Aorta (tissue), 5 donors: ENCODE results near the gene HDAC10. TPM values are rescaled to one million over a fixed set of nuclear protein-coding genes. Genes with fewer than 3 reads are reported as not detected.

Source experiments
- ATAC-seq: fragments of 200-7000 bp; cut with Tn5 transposase; one replicate; pipeline ENCODE4 v1.9.1; 2022; ENCODE audit warnings: moderate library complexity; ENCODE audit not compliant: low FRiP score
- DNase-seq, 2 donors: peaks; one replicate each; pipeline ENCODE4 v3.0.0-alpha.2; 2020
- H3K27ac ChIP-seq, 2 donors: one replicate each; pipeline ENCODE4 v1.5.1; 2013; ENCODE audit warnings: low read length in 2 of 2, mild to moderate bottlenecking in 2 of 2, moderate library complexity in 2 of 2, control low read depth in 1 of 2, inconsistent platforms in 1 of 2, low read depth in 1 of 2
- H3K27me3 ChIP-seq, 2 donors: one replicate each; pipeline ENCODE4 v1.6.1; 2013; ENCODE audit warnings: control low read depth in 1 of 2, low read length in 1 of 2, mild to moderate bottlenecking in 1 of 2, moderate library complexity in 1 of 2; ENCODE audit not compliant: insufficient read depth in 2 of 2, control insufficient read depth in 1 of 2
- H3K36me3 ChIP-seq, 2 donors: one replicate each; pipeline ENCODE4 v1.6.1; 2013; ENCODE audit warnings: control low read depth in 1 of 2, low read length in 1 of 2, mild to moderate bottlenecking in 1 of 2; ENCODE audit not compliant: insufficient read depth in 2 of 2, control insufficient read depth in 1 of 2
- H3K4me1 ChIP-seq, 2 donors: one replicate each; pipeline ENCODE4 v1.6.1; 2013; ENCODE audit warnings: low read length in 2 of 2, control low read depth in 1 of 2, mild to moderate bottlenecking in 1 of 2, moderate library complexity in 1 of 2; ENCODE audit not compliant: insufficient read depth in 2 of 2, control insufficient read depth in 1 of 2
- H3K4me3 ChIP-seq, 2 donors: one replicate each; pipeline ENCODE4 v1.5.1; 2013; ENCODE audit warnings: low read length in 2 of 2, control low read depth in 1 of 2, mild to moderate bottlenecking in 1 of 2
- H3K9me3 ChIP-seq: one replicate; pipeline ENCODE4 v1.6.1; 2013; ENCODE audit warnings: mild to moderate bottlenecking, low read length; ENCODE audit not compliant: control insufficient read depth
- WGBS, 2 donors: extraction: QIAGEN DNeasy Blood & Tissue Kit; methylation state at CpG; one replicate each; pipeline ENCODE4 v1.1.7; 2013; 5-methylcytosine and 5-hydroxymethylcytosine counted together
- intact Hi-C, 2 donors: fragments of 100-400 bp; cut with DNase I; formaldehyde crosslinking; loops; one replicate each; pipeline versions ENCODE4 v1.14.2 to v1.15.0; 2022
- polyA plus RNA-seq, 2 donors: library from polyadenylated mRNA; stranded (reverse); fragments of 200-250 nt; gene quantifications; one replicate each; pipeline ENCODE4 v1.2.3, GENCODE V29; 2013
- total RNA-seq, 2 donors: library from RNA; stranded (reverse); fragmentation: NEBNext Ultra II Directional; extraction: Animal tissue kit (Norgen Biotek cat#: 25700); gene quantifications; one replicate each; pipeline ENCODE4 v1.2.1, GENCODE V29; 2021
- donor health status: healthy with polysubstance abuse.
- donor health status: Bipolar disorder and iron deficiency.
- donor health status: DM: no; HTN: no; CAD: no.
- donor health status: DM: no; HTN: no; CAD: no.
- donor health status: DM: yes; HTN: yes; CAD: no.

Gene HDAC10
- total and polyA plus RNA-seq, 4 donors, result 5.5 to 57.3 (median 33.8) TPM

DNA sequence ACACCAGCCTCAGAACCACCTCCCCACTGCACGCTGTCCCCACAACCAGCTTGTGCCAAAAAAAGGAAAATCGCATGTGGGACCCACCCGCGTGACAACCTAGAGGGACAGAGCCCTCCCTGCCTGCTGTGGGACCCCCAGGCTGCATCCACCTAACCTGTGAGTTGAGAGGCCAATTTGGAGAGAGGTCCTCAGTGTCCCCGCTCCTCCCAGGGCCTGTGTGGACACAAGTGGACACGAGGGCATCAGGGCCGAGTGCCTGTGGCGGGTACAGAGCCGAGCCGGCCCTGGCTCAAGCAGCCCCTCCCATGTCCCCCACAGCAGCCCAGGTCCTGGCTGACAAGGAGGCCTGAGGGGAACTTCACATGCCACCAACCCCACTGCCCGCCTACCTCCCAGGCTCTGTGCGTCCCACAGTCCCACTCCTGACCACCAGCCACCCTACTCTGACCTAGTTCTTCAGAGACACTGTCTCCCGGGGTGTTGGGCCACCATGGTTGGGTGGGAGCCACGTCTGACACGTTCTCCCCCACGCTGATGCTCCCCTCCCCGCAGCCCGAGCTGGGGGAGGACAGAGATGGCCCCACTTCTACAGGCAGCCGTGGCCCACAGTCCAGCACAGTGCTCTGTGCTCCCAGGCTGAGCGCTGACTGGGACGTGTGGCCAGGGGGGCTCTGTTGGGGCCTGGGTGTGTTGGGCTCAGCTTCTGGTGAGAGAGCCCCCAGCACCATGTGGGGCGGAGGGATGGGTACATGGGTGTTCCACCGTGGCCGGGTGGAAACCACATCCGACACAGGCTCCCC is 31.1 kb downstream of the HDAC10 start:
- Histone ChIP-seq H3K9me3 (no peaks in the 10 kb centered on the region), H3K27me3 (no peaks in the 10 kb centered on the region), H3K4me1 (no peaks in the 10 kb centered on the region), H3K36me3 (peaks cover 0 to 12% of the 10 kb centered on the region in 2 donors), H3K27ac (no peak overlapping the region), H3K4me3 (no peak overlapping the region)
- 82 to 87% methylated on average over 25 of the region's 25 CpGs for WGBS, 2 donors
- ATAC-seq (no peak), DNase-seq (peak in 1 of 2 donors; percentile 32)
- intact Hi-C loops, result no loop called here

GRCh38 chr22:50218996-50219727 is 31.9 kb downstream of the HDAC10 start:
- Histone ChIP-seq H3K36me3 (peaks cover 0 to 12% of the 10 kb centered on the region in 2 donors), H3K27ac (no peak overlapping the region), H3K9me3 (no peaks in the 10 kb centered on the region), H3K4me3 (no peak overlapping the region), H3K27me3 (no peaks in the 10 kb centered on the region), H3K4me1 (no peaks in the 10 kb centered on the region)
- intact Hi-C loops, result no loop called here
- peak in 1 of 2 donors; percentile 63 for DNase-seq
- WGBS, 2 donors, result 78 to 79% methylated on average over 42 of the region's 42 CpGs
- ATAC-seq, result peak; percentile 48

DNA sequence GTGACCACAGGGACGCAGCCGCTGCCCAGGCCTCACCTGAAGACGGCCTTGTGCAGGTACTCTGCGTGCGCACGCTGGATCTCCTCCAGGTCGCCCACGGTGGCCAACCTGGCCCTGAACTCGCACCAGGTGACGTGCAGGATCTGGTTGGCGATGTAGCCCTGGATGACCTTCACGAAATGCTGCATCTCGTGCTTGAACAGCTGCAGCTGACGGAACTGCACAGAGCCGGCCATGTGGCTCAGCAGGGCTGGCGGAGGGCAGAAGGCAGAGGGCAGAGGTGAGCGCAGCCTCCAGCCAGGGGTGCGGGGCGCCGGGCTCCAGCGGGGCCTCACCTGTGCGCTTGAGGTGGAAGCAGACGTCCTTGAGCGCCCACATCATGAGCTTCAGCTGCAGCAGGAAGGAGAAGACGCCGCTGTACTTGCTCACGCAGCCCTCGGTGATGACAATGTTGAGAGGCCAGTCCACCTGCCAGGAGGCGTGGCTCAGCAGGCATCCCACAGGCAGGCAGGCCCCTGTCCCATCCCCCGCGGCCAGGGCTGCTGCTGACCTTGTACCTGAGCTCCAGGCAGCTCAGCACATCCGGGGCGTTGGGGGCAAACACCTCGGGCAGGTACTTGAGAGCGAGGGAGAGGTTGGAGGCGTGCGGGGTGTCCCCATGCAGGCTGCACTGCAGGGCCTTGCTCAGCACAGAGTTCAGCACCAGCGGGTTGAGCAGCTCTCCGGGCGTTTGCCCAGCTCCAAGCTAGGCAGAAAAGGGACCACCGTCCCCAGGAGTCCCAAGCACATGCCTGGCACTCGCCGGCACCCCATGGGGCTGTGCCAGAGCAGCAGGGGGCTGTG is 32.7 kb downstream of the HDAC10 start:
- WGBS, 2 donors, result 85 to 87% methylated on average over 43 of the region's 43 CpGs
- no peak overlapping the region for H3K4me3 ChIP-seq
- no peaks in the 10 kb centered on the region for H3K9me3 ChIP-seq
- no peak for ATAC-seq
- no peaks in the 10 kb centered on the region for H3K4me1 ChIP-seq
- intact Hi-C loops, result no loop called here
- H3K27ac ChIP-seq, result no peak overlapping the region
- H3K27me3 ChIP-seq, result no peaks in the 10 kb centered on the region
- peaks cover 0 to 12% of the 10 kb centered on the region in 2 donors for H3K36me3 ChIP-seq
- DNase-seq, result peak in 1 of 2 donors; percentile 47

- Histone ChIP-seq H3K36me3 (peaks cover 0 to 12% of the 10 kb centered on the region in 2 donors), H3K27ac (no peak overlapping the region), H3K4me3 (no peak overlapping the region), H3K27me3 (no peaks in the 10 kb centered on the region), H3K9me3 (no peaks in the 10 kb centered on the region), H3K4me1 (no peaks in the 10 kb centered on the region)
- peak in 1 of 2 donors; percentile 40 for DNase-seq
- intact Hi-C loops, result no loop called here
- WGBS, 2 donors, result 81 to 87% methylated on average over 20 to 21 of the region's 21 CpGs
- ATAC-seq, result no peak
Measured at GRCh38 chr22:50217543-50218152, 33.4 kb downstream of the HDAC10 start.

GRCh38 chr22:50216684-50217520 is 34.2 kb downstream of the HDAC10 start:
- H3K4me3 ChIP-seq, result no peak overlapping the region
- ATAC-seq (no peak), DNase-seq (peak in 1 of 2 donors; percentile 33)
- H3K27ac ChIP-seq, result no peak overlapping the region
- H3K9me3 ChIP-seq, result no peaks in the 10 kb centered on the region
- H3K36me3 ChIP-seq, result peaks cover 0 to 16% of the 10 kb centered on the region in 2 donors
- intact Hi-C loops, result no loop called here
- no peaks in the 10 kb centered on the region for H3K27me3 ChIP-seq
- no peaks in the 10 kb centered on the region for H3K4me1 ChIP-seq
- 94% methylated on average over 51 to 57 of the region's 57 CpGs for WGBS, 2 donors

DNA sequence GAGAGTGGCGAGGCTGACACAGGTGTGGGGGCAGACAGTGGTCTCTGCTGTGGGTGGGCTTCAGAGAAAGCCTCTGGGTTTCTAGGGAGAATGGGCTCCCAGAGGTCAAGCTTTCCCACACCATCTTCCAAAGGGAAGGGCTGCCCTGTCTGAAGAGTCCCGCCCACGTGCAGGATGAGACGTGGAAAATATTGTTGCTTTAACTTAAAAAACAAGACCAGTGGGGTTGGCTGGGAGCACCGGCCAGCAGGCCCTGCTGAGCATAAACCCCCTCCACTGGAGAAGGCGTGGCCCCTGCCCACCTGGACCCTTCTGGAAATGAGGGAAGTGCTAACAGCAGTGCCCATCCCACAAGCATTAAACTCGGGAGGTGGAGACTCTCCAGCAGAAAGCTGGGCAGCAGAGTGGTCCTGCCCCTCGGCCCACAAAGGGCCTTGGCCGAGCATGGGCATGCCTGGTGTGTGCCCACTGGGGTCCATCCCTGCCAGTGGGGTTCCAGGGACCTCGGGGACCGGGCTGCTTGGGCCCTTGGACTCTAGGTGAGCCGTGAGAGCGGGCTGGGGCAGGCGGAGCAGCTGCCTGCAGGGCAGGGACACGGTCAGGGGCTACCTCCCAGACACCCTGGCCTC is 34.9 kb downstream of the HDAC10 start:
- peaks cover 0 to 16% of the 10 kb centered on the region in 2 donors for H3K36me3 ChIP-seq
- H3K9me3 ChIP-seq, result no peaks in the 10 kb centered on the region
- intact Hi-C loops, result no loop called here
- DNase-seq (peak in 1 of 2 donors; percentile 51), ATAC-seq (no peak)
- 83 to 85% methylated on average over 15 of the region's 15 CpGs for WGBS, 2 donors
- no peaks in the 10 kb centered on the region for H3K27me3 ChIP-seq
- no peak overlapping the region for H3K4me3 ChIP-seq
- no peaks in the 10 kb centered on the region for H3K4me1 ChIP-seq
- no peak overlapping the region for H3K27ac ChIP-seq

DNA sequence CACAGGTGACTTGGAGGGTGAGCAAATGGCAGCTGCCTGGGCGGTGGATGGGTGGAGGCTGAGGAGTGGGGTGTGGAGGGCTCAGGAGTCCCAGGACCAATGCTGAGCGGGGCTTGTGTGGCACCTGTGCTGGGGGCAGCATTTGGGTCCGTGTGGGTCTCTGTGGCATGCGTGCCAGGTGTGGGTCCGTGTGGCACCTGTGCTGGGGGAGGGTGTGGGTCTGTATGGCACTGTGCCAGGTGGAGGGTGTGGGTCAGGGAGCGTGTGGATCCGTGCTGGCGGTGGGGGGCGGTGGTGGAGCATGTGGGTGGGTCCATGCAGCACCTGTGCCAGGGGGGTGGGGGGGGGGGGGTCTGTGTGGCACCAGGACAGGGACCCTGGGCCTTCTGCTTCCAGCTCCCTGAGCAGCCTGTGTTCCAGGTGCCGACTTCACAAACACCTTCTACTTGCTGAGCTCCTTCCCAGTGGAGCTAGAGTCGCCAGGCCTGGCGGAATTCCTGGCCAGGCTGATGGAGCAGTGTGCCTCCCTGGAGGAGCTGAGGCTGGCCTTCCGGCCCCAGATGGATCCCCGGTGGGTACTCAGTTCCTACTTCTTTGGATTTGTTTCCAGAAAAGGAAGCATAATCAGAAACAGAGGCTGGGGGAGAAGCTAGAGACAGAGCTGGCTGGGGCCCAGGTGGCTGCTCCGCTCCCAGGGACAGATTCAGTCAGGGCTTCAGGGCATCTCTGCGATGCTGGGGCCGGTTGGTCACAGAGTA is 35.6 kb downstream of the HDAC10 start:
- Histone ChIP-seq H3K4me3 (no peak overlapping the region), H3K4me1 (no peaks in the 10 kb centered on the region), H3K9me3 (no peaks in the 10 kb centered on the region), H3K36me3 (peaks cover 0 to 18% of the 10 kb centered on the region in 2 donors), H3K27me3 (no peaks in the 10 kb centered on the region), H3K27ac (no peak overlapping the region)
- DNase-seq (peak in 1 of 2 donors; percentile 49), ATAC-seq (no peak)
- WGBS, 2 donors, result 76 to 84% methylated on average over 13 to 17 of the region's 17 CpGs
- intact Hi-C loops, result no loop called here
